Liver (tissue), 3 donors: Measurements from ENCODE around the gene DPPA3.

Experiments used
- FOXA1 ChIP-seq: IDR thresholded peaks from 2 replicates; pipeline ENCODE4 v1.6.1; 2016; ENCODE audit warnings: antibody characterized with exemption
- GABPA ChIP-seq, 2 donors: IDR thresholded peaks in 1 of 2; conservative IDR thresholded peaks in 1 of 2; 2 replicates each; pipeline ENCODE4 v1.6.1; 2016; ENCODE audit warnings: antibody characterized with exemption in 2 of 2, mild to moderate bottlenecking in 1 of 2, moderate library complexity in 1 of 2
- JUND ChIP-seq, 2 donors: IDR thresholded peaks; 2 replicates each; pipeline ENCODE4 v1.6.1; 2016; ENCODE audit warnings: antibody characterized with exemption in 2 of 2
- RAD21 ChIP-seq, 2 donors: IDR thresholded peaks; 2 replicates each; pipeline ENCODE4 v1.6.1; 2016; ENCODE audit warnings: antibody characterized with exemption in 2 of 2, mild to moderate bottlenecking in 2 of 2
- RXRA ChIP-seq, 2 donors: IDR thresholded peaks; 2 replicates each; pipeline ENCODE4 v1.6.1; 2017 to 2018; ENCODE audit warnings: antibody characterized with exemption in 2 of 2, mild to moderate bottlenecking in 1 of 2
- SP1 ChIP-seq: IDR thresholded peaks from 2 replicates; pipeline ENCODE4 v1.6.1; 2018; ENCODE audit warnings: antibody characterized with exemption, mild to moderate bottlenecking
- TAF1 ChIP-seq: conservative IDR thresholded peaks from 2 replicates; pipeline ENCODE4 v1.6.1; 2016; ENCODE audit warnings: antibody characterized with exemption, mild to moderate bottlenecking
- YY1 ChIP-seq: IDR thresholded peaks from 2 replicates; pipeline ENCODE4 v1.6.1; 2016; ENCODE audit warnings: antibody characterized with exemption, mild to moderate bottlenecking
- ZBTB33 ChIP-seq: IDR thresholded peaks from 2 replicates; pipeline ENCODE4 v1.6.1; 2016; ENCODE audit warnings: antibody characterized with exemption
- TF ChIP-seq, protein P1 (sequence below): fragments of 150-350 bp; IDR thresholded peaks from 2 replicates; pipeline ENCODE4 v1.5.1; 2017; ENCODE audit warnings: improper control_type of control experiment, low read depth, low read length; ENCODE audit not compliant: missing input control
- TF ChIP-seq, protein P2 (sequence below): IDR thresholded peaks from 2 replicates; pipeline ENCODE4 v1.6.1; 2016; ENCODE audit warnings: antibody characterized with exemption, mild to moderate bottlenecking
- TF ChIP-seq, protein P3 (sequence below): IDR thresholded peaks from 2 replicates; pipeline ENCODE4 v1.6.1; 2016; ENCODE audit warnings: antibody characterized with exemption
- TF ChIP-seq, protein P4 (sequence below): IDR thresholded peaks from 2 replicates; pipeline ENCODE4 v1.6.1; 2016; ENCODE audit warnings: antibody characterized with exemption
- donor health status: healthy.
- donor health status: healthy.

DNA sequence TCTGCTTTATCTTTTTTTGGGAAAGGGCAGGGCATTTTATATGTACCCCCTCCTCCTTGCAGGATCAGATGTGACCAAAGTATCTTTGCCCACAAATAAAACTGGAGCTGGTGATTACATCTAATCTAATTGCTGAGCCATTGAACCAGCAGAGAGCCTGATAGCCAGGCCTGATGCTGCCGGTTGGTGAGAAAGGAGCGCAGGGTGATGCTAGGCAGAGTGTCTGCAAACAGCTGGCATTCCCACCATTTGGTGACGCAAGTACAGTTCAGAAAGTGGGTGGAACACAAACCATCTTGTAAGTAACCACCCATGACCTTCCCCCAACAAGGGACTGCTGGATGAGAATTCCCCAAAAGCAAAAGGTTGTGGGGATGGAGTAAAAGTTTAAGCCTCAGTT, 12.7 kb downstream of the DPPA3 start:
- no peak for TF ChIP-seq YY1
- TF ChIP-seq, protein P1, sequence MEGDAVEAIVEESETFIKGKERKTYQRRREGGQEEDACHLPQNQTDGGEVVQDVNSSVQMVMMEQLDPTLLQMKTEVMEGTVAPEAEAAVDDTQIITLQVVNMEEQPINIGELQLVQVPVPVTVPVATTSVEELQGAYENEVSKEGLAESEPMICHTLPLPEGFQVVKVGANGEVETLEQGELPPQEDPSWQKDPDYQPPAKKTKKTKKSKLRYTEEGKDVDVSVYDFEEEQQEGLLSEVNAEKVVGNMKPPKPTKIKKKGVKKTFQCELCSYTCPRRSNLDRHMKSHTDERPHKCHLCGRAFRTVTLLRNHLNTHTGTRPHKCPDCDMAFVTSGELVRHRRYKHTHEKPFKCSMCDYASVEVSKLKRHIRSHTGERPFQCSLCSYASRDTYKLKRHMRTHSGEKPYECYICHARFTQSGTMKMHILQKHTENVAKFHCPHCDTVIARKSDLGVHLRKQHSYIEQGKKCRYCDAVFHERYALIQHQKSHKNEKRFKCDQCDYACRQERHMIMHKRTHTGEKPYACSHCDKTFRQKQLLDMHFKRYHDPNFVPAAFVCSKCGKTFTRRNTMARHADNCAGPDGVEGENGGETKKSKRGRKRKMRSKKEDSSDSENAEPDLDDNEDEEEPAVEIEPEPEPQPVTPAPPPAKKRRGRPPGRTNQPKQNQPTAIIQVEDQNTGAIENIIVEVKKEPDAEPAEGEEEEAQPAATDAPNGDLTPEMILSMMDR, result no peak
- no peak for TF ChIP-seq ZBTB33
- TF ChIP-seq, protein P2, sequence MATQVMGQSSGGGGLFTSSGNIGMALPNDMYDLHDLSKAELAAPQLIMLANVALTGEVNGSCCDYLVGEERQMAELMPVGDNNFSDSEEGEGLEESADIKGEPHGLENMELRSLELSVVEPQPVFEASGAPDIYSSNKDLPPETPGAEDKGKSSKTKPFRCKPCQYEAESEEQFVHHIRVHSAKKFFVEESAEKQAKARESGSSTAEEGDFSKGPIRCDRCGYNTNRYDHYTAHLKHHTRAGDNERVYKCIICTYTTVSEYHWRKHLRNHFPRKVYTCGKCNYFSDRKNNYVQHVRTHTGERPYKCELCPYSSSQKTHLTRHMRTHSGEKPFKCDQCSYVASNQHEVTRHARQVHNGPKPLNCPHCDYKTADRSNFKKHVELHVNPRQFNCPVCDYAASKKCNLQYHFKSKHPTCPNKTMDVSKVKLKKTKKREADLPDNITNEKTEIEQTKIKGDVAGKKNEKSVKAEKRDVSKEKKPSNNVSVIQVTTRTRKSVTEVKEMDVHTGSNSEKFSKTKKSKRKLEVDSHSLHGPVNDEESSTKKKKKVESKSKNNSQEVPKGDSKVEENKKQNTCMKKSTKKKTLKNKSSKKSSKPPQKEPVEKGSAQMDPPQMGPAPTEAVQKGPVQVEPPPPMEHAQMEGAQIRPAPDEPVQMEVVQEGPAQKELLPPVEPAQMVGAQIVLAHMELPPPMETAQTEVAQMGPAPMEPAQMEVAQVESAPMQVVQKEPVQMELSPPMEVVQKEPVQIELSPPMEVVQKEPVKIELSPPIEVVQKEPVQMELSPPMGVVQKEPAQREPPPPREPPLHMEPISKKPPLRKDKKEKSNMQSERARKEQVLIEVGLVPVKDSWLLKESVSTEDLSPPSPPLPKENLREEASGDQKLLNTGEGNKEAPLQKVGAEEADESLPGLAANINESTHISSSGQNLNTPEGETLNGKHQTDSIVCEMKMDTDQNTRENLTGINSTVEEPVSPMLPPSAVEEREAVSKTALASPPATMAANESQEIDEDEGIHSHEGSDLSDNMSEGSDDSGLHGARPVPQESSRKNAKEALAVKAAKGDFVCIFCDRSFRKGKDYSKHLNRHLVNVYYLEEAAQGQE, result no peak
- TF ChIP-seq RAD21 (IDR thresholded peaks at IDR 0.05), result no peak
- no peak for TF ChIP-seq TAF1
- no peak for TF ChIP-seq SP1
- TF ChIP-seq, protein P3, sequence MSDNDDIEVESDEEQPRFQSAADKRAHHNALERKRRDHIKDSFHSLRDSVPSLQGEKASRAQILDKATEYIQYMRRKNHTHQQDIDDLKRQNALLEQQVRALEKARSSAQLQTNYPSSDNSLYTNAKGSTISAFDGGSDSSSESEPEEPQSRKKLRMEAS, result no peak
- TF ChIP-seq JUND (IDR thresholded peaks at IDR 0.05), result no peak
- no peak for TF ChIP-seq FOXA1
- TF ChIP-seq, protein P4, sequence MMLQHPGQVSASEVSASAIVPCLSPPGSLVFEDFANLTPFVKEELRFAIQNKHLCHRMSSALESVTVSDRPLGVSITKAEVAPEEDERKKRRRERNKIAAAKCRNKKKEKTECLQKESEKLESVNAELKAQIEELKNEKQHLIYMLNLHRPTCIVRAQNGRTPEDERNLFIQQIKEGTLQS, result no peak
- no peak for TF ChIP-seq RXRA (IDR thresholded peaks at IDR 0.05)
- no peak for TF ChIP-seq GABPA (IDR thresholded peaks at IDR 0.05 in 1 of 2, conservative IDR thresholded peaks at IDR 0.05 in 1 of 2)
